Lower leg skin (tissue), 3 donors: Measurements from ENCODE around the gene TTYH3.

Source experiments
- CTCF ChIP-seq, 3 donors: fragments of 450-650 bp; IDR thresholded peaks; one replicate each; pipeline ENCODE4 v1.5.1; 2016; ENCODE audit warnings: antibody characterized with exemption in 3 of 3, mild to moderate bottlenecking in 3 of 3, moderate library complexity in 2 of 3
- POLR2A ChIP-seq, 2 donors: fragments of 450-650 bp; IDR thresholded peaks; one replicate each; pipeline ENCODE4 v1.6.1; 2016 to 2017; ENCODE audit warnings: antibody characterized with exemption in 2 of 2, mild to moderate bottlenecking in 1 of 2, moderate library complexity in 1 of 2

GRCh38 chr7:2602406-2603043, 29.3 kb upstream of the TTYH3 start:
- TF ChIP-seq POLR2A (IDR thresholded peaks at IDR 0.05) (no peak), CTCF (IDR thresholded peaks at IDR 0.05) (no peak)
